Neural progenitor cell (in vitro differentiated cells): Measurements from ENCODE around the gene CD4. TPM values are rescaled to one million over a fixed set of nuclear protein-coding genes. Genes with fewer than 3 reads are reported as not detected.
A peak's percentile ranks its signal among the peaks of the same experiment; 100 is the strongest.

Experiments used
- DNase-seq: peaks from one replicate; pipeline ENCODE4 v3.0.0-alpha.2; 2016; ENCODE audit warnings: low spot score
- H2AFZ ChIP-seq: fragments of 200-600 bp; sonication (generic); replicated peaks from 2 replicates; pipeline ENCODE4 v1.6.1; 2016; ENCODE audit warnings: antibody characterized with exemption
- H3F3A ChIP-seq: fragments of 200-600 bp; sonication (generic); 2 replicates; pipeline ENCODE4 v1.6.1; 2016; ENCODE audit warnings: antibody characterized with exemption, low read depth
- H3K27ac ChIP-seq: fragments of 200-600 bp; sonication (generic); 2 replicates; pipeline ENCODE4 v1.5.1; 2016; ENCODE audit warnings: mild to moderate bottlenecking
- H3K27me3 ChIP-seq: fragments of 200-600 bp; sonication (generic); 2 replicates; pipeline ENCODE4 v1.6.1; 2016; ENCODE audit warnings: mild to moderate bottlenecking, moderate library complexity
- H3K36me3 ChIP-seq: fragments of 200-600 bp; sonication (generic); 2 replicates; pipeline ENCODE4 v1.5.1; 2016
- H3K4me1 ChIP-seq: fragments of 200-600 bp; sonication (generic); 2 replicates; pipeline ENCODE4 v1.6.1; 2016; ENCODE audit warnings: mixed run types
- H3K4me2 ChIP-seq: fragments of 200-600 bp; sonication (generic); 2 replicates; pipeline ENCODE4 v1.6.1; 2016
- H3K4me3 ChIP-seq: fragments of 200-600 bp; sonication (generic); 2 replicates; pipeline ENCODE4 v1.5.1; 2016
- H3K79me2 ChIP-seq: fragments of 200-600 bp; sonication (generic); 2 replicates; pipeline ENCODE4 v1.6.1; 2016; ENCODE audit warnings: low read depth
- H3K9ac ChIP-seq: fragments of 200-600 bp; sonication (generic); 2 replicates; pipeline ENCODE4 v1.6.1; 2016
- H3K9me3 ChIP-seq: fragments of 200-600 bp; sonication (generic); 2 replicates; pipeline ENCODE4 v1.5.1; 2016; ENCODE audit warnings: low read depth
- H4K20me1 ChIP-seq: fragments of 200-600 bp; sonication (generic); 2 replicates; pipeline ENCODE4 v1.6.1; 2016; ENCODE audit warnings: low read depth
- H3K27ac Mint-ChIP-seq: 3 replicates; pipeline ENCODE4 v1.8.0; 2021; ENCODE audit warnings: mixed read lengths
- H3K27me3 Mint-ChIP-seq: 2 replicates; pipeline ENCODE4 v1.8.0; 2022; ENCODE audit warnings: low read depth, mild to moderate bottlenecking, inconsistent platforms, moderate library complexity, mixed read lengths; ENCODE audit not compliant: insufficient read depth
- H3K36me3 Mint-ChIP-seq: 3 replicates; pipeline ENCODE4 v1.8.0; 2021; ENCODE audit warnings: mixed read lengths
- H3K4me1 Mint-ChIP-seq: 3 replicates; pipeline ENCODE4 v1.8.0; 2021; ENCODE audit warnings: mixed read lengths
- H3K4me3 Mint-ChIP-seq: 3 replicates; pipeline ENCODE4 v1.8.0; 2021; ENCODE audit warnings: mild to moderate bottlenecking, moderate library complexity, mixed read lengths
- H3K9me3 Mint-ChIP-seq: 3 replicates; pipeline ENCODE4 v1.8.0; 2020; ENCODE audit warnings: mixed read lengths
- CTCF ChIP-seq: fragments of 200-600 bp; sonication (generic); IDR thresholded peaks from 2 replicates; pipeline ENCODE4 v1.5.1; 2017; ENCODE audit warnings: antibody characterized with exemption, mild to moderate bottlenecking
- EZH2 ChIP-seq: fragments of 200-600 bp; sonication (generic); IDR thresholded peaks from 2 replicates; pipeline ENCODE4 v1.6.1; 2017; ENCODE audit warnings: antibody characterized with exemption, mild to moderate bottlenecking, moderate library complexity
- EZH2phosphoT487 ChIP-seq: fragments of 200-600 bp; sonication (generic); IDR thresholded peaks from 2 replicates; pipeline ENCODE4 v1.6.1; 2017; ENCODE audit warnings: antibody characterized with exemption
- total RNA-seq: library from RNA; depleted of rRNA; stranded (reverse); fragments of >200 nt; gene quantifications from 2 replicates; pipeline ENCODE4 v1.2.3, GENCODE V29; 2015; ENCODE audit warnings: low replicate concordance

Gene CD4
- total RNA-seq, 1 donor from 2014 or later: 2.5 TPM

DNA sequence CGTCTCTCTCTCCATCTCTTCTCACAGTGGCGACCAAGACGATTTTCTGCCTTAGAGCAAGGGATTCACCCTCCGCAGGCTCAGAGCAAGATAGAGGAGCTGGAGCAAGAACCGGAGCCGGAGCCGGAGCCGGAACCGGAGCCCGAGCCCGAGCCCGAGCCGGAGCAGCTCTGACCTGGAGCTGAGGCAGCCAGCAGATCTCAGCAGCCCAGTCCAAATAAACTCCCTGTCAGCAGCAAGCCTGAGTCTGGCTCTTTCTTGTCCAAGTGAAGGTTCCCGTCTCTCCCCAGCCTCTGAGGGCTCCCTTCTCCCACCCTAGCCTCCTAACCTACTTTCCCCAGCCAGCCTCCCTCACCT is 11.1 kb upstream of the CD4 start:
- peaks cover 27% of the 10 kb centered on the region for H3K27me3 Mint-ChIP-seq
- peaks cover 42% of the 10 kb centered on the region for H3K4me1 Mint-ChIP-seq
- H3K27me3 ChIP-seq: peaks cover 10% of the 10 kb centered on the region
- peak; percentile 57 for DNase-seq
- H4K20me1 ChIP-seq: peaks cover 5% of the 10 kb centered on the region
- peaks cover 45% of the 10 kb centered on the region for H3K4me1 ChIP-seq
- H3K4me3 Mint-ChIP-seq: peak overlapping the region; percentile 84
- H2AFZ ChIP-seq: no peak overlapping the region
- H3F3A ChIP-seq: peaks cover 35% of the 10 kb centered on the region
- H3K36me3 Mint-ChIP-seq: peaks cover 23% of the 10 kb centered on the region
- H3K27ac Mint-ChIP-seq: peak overlapping the region; percentile 98
- no peak overlapping the region for H3K9ac ChIP-seq
- peak overlapping the region; percentile 35 for H3K27ac ChIP-seq
- H3K4me3 ChIP-seq: peak overlapping the region; percentile 37
- H3K9me3 ChIP-seq: no peaks in the 10 kb centered on the region
- peak overlapping the region; percentile 80 for H3K4me2 ChIP-seq
- TF ChIP-seq EZH2phosphoT487: no peak
- no peak for TF ChIP-seq EZH2
- no peak for TF ChIP-seq CTCF
- no peaks in the 10 kb centered on the region for H3K36me3 ChIP-seq
- no peaks in the 10 kb centered on the region for H3K79me2 ChIP-seq
- H3K9me3 Mint-ChIP-seq: no peaks in the 10 kb centered on the region

DNA sequence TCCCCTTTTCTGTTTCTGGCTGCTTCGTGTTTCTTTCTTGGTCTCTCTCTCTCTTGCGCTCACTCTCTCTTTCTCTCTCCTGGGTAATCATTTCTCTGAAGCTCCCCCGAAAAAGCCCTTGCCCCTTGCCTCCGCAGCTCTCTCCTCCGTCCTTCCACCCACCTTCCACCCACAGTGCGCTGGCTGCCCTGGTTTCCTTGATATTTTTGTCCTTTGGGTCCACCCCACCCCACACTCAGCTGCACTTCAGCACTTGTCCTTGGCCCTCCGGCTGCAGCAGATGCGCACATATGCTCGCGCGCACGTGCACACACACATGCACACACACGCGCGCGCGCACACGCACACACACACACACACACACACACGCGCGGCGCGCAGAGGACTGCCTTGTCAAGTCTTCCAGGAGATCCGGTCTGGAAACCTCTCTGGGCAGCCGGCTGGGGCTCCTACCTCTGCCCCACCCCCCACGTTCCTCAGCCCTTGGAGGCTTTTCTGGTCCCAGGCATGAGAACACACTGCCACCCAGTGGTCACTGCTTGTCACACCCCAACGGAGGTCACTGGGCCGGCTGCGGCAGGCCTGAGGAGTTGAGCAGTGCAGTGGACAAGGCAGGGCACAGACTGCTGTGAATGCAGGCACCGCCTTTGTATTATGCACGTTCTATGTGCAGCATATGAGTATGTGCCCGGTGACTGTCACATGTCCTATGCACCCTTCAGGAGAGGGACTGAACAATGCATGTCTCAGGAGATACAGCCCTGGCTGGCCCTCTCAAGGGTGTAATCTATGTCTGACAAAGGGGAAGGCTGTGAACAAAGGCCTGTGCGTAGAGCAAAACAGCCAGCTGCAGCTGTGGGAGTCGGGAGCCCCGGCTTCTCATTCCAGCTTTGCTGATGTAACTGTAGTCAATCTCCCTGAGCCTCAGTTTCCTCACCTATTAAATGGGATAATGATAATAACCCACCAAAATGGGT is 10.5 kb upstream of the CD4 start:
- H2AFZ ChIP-seq: peak overlapping the region; percentile 26
- DNase-seq: peak; percentile 98
- peak overlapping the region; percentile 84 for H3K4me3 Mint-ChIP-seq
- peaks cover 41% of the 10 kb centered on the region for H3K4me1 ChIP-seq
- peaks cover 24% of the 10 kb centered on the region for H3K27me3 Mint-ChIP-seq
- no peaks in the 10 kb centered on the region for H3K79me2 ChIP-seq
- peak overlapping the region; percentile 80 for H3K4me2 ChIP-seq
- no peak overlapping the region for H3K9ac ChIP-seq
- H3K36me3 ChIP-seq: no peaks in the 10 kb centered on the region
- H3K9me3 Mint-ChIP-seq: no peaks in the 10 kb centered on the region
- H4K20me1 ChIP-seq: peaks cover 3% of the 10 kb centered on the region
- peak overlapping the region; percentile 37 for H3K4me3 ChIP-seq
- peak overlapping the region; percentile 35 for H3K27ac ChIP-seq
- H3K9me3 ChIP-seq: no peaks in the 10 kb centered on the region
- H3F3A ChIP-seq: peaks cover 30% of the 10 kb centered on the region
- H3K27ac Mint-ChIP-seq: peak overlapping the region; percentile 98
- peak; percentile 43 for TF ChIP-seq EZH2
- TF ChIP-seq EZH2phosphoT487: peak; percentile 22
- peak; percentile 99 for TF ChIP-seq CTCF
- H3K27me3 ChIP-seq: peaks cover 4% of the 10 kb centered on the region
- H3K4me1 Mint-ChIP-seq: peaks cover 43% of the 10 kb centered on the region
- H3K36me3 Mint-ChIP-seq: peaks cover 22% of the 10 kb centered on the region

DNA sequence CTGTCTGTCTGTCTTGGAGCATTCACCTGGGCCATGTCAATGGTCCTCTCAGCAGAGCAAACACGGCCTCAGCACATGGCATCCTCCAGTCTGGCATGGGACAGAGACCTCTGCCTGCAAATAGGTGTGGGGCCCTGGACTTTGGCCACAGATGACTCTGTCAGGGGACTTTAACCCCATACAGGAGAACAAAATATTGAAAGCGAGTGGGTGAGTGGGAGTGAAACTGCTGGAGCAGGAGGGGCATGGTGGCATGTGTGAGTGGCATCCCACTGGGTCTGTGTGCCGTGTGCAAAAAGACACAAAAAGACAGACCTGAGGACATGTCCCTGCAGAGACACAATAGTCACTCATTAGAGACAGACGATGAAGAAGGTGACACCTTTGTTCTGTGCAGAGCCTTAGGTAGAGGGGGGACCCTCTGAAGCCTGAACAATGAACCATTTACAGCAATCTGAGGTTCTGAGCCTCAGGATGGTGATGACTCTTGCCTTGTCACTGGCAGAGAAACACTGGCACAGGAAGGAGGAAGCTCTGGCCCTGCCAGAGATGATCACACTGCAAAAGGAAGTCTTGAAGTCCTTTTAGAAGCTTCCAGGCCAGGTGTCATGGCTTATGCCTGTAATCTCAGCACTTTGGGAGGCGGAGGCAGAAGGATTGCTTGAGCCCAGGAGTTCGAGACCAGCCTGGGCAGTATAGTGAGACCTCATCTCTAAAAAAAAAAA is 9.5 kb upstream of the CD4 start:
- H3K36me3 Mint-ChIP-seq: peaks cover 18% of the 10 kb centered on the region
- no peaks in the 10 kb centered on the region for H3K9me3 Mint-ChIP-seq
- no peak for TF ChIP-seq CTCF
- TF ChIP-seq EZH2: no peak
- TF ChIP-seq EZH2phosphoT487: no peak
- Histone ChIP-seq H3K27me3 (no peaks in the 10 kb centered on the region), H4K20me1 (no peaks in the 10 kb centered on the region), H3K9ac (no peak overlapping the region), H3K9me3 (no peaks in the 10 kb centered on the region), H3K79me2 (no peaks in the 10 kb centered on the region), H3K4me3 (no peak overlapping the region), H3K4me1 (peaks cover 40% of the 10 kb centered on the region), H2AFZ (no peak overlapping the region), H3K36me3 (no peaks in the 10 kb centered on the region), H3F3A (peaks cover 30% of the 10 kb centered on the region), H3K4me2 (peak overlapping the region; percentile 80), H3K27ac (peak overlapping the region; percentile 24)
- peak overlapping the region; percentile 98 for H3K27ac Mint-ChIP-seq
- H3K4me3 Mint-ChIP-seq: no peak overlapping the region
- no peak for DNase-seq
- H3K4me1 Mint-ChIP-seq: peaks cover 39% of the 10 kb centered on the region
- H3K27me3 Mint-ChIP-seq: peaks cover 19% of the 10 kb centered on the region
